ENCODE measurements around the gene MICU1. TPM values are rescaled to one million over a fixed set of nuclear protein-coding genes. Genes with fewer than 3 reads are reported as not detected.

The MICU1 gene
- total RNA-seq, 4 donors from 2014 or later = 24.4 to 195 (median 66.9) TPM

- no peaks in the 10 kb centered on the region for H3K27me3 ChIP-seq
- H3K27ac ChIP-seq = no peak overlapping the region
- no peaks in the 10 kb centered on the region for H3K9me3 ChIP-seq
- no peak for DNase-seq
- no peak for TF ChIP-seq POLR2A (IDR thresholded peaks at IDR 0.05)
- TF ChIP-seq, protein P1, sequence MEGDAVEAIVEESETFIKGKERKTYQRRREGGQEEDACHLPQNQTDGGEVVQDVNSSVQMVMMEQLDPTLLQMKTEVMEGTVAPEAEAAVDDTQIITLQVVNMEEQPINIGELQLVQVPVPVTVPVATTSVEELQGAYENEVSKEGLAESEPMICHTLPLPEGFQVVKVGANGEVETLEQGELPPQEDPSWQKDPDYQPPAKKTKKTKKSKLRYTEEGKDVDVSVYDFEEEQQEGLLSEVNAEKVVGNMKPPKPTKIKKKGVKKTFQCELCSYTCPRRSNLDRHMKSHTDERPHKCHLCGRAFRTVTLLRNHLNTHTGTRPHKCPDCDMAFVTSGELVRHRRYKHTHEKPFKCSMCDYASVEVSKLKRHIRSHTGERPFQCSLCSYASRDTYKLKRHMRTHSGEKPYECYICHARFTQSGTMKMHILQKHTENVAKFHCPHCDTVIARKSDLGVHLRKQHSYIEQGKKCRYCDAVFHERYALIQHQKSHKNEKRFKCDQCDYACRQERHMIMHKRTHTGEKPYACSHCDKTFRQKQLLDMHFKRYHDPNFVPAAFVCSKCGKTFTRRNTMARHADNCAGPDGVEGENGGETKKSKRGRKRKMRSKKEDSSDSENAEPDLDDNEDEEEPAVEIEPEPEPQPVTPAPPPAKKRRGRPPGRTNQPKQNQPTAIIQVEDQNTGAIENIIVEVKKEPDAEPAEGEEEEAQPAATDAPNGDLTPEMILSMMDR (IDR thresholded peaks at IDR 0.05) = no peak
- no peak overlapping the region for H3K4me3 ChIP-seq
- H3K4me1 ChIP-seq = no peaks in the 10 kb centered on the region
- no peaks in the 10 kb centered on the region for H3K36me3 ChIP-seq
- intact Hi-C loops (cut with DNase I; ENCODE audit: low total_unique reads) = no loop called here
Observed at GRCh38 chr10:72487521-72487920, 138.4 kb downstream of the MICU1 start.

- no peak for TF ChIP-seq POLR2A (IDR thresholded peaks at IDR 0.05)
- TF ChIP-seq, protein P1 (IDR thresholded peaks at IDR 0.05) = no peak
- DNase-seq = no peak
- Histone ChIP-seq H3K36me3 (no peaks in the 10 kb centered on the region), H3K4me3 (no peak overlapping the region), H3K27me3 (no peaks in the 10 kb centered on the region), H3K9me3 (no peaks in the 10 kb centered on the region), H3K27ac (no peak overlapping the region), H3K4me1 (no peaks in the 10 kb centered on the region)
- intact Hi-C loops (cut with DNase I; ENCODE audit: low total_unique reads) = no loop called here
Observed at GRCh38 chr10:72487116-72487515, 138.8 kb downstream of the MICU1 start.

DNA sequence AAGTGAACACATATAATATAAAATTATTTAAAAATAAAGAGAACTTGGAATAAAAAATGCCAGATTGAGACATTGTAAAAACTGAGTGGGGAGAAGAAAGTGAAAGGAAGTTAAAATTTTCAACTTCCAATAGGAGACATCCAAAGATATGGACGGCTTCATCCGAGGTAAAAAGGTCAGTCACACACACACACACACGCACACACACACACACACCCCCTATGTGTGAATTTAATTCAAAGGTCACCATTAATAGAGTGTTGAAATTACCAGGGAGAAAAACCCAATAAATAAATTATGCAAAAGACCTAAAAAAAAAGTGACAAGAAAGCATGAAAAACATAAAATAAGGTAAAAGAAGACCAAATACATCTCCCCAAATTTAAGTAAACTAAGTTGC lies 140.2 kb downstream of the MICU1 start:
- TF ChIP-seq, protein P1 (IDR thresholded peaks at IDR 0.05) = no peak
- TF ChIP-seq POLR2A (IDR thresholded peaks at IDR 0.05) = no peak
- no peaks in the 10 kb centered on the region for H3K9me3 ChIP-seq
- H3K36me3 ChIP-seq = no peaks in the 10 kb centered on the region
- no peak overlapping the region for H3K27ac ChIP-seq
- no peak for DNase-seq
- intact Hi-C loops (cut with DNase I; ENCODE audit: low total_unique reads) = no loop called here
- no peaks in the 10 kb centered on the region for H3K27me3 ChIP-seq
- no peak overlapping the region for H3K4me3 ChIP-seq
- H3K4me1 ChIP-seq = no peaks in the 10 kb centered on the region

GRCh38 chr10:72484521-72484920 lies 141.4 kb downstream of the MICU1 start:
- H3K27ac ChIP-seq = no peak overlapping the region
- no peak for DNase-seq
- H3K27me3 ChIP-seq = no peaks in the 10 kb centered on the region
- no peak overlapping the region for H3K4me3 ChIP-seq
- intact Hi-C loops (cut with DNase I; ENCODE audit: low total_unique reads) = no loop called here
- H3K4me1 ChIP-seq = no peaks in the 10 kb centered on the region
- TF ChIP-seq POLR2A (IDR thresholded peaks at IDR 0.05) = no peak
- TF ChIP-seq, protein P1 (IDR thresholded peaks at IDR 0.05) = no peak
- H3K9me3 ChIP-seq = no peaks in the 10 kb centered on the region
- H3K36me3 ChIP-seq = no peaks in the 10 kb centered on the region

GRCh38 chr10:72483471-72483870 lies 142.4 kb downstream of the MICU1 start:
- Histone ChIP-seq H3K27ac (no peak overlapping the region), H3K4me1 (no peaks in the 10 kb centered on the region), H3K27me3 (no peaks in the 10 kb centered on the region), H3K4me3 (no peak overlapping the region), H3K9me3 (no peaks in the 10 kb centered on the region), H3K36me3 (no peaks in the 10 kb centered on the region)
- no peak for DNase-seq
- intact Hi-C loops (cut with DNase I; ENCODE audit: low total_unique reads) = no loop called here
- TF ChIP-seq POLR2A (IDR thresholded peaks at IDR 0.05) = no peak
- TF ChIP-seq, protein P1 (IDR thresholded peaks at IDR 0.05) = no peak
